Medulla oblongata (tissue), 1 donor: Measurements from ENCODE around the gene UTS2R.
"Not testable (repeated sequence)": the region's sequence is repeated elsewhere in the genome, so short reads cannot be mapped to it uniquely, and the experiment has no call there.

Source experiments
- DNase-seq: peaks from one replicate; pipeline ENCODE4 v3.0.0-alpha.2; 2015; ENCODE audit errors: extremely low spot score

The UTS2R gene

GRCh38 chr17:82375359-82376041 lies 3.9 kb downstream of the UTS2R start:
- DNase-seq, result no peak

- DNase-seq, result no peak
Measured at GRCh38 chr17:82376042-82376730, 4.6 kb downstream of the UTS2R start.

GRCh38 chr17:82377294-82377693 lies 5.7 kb downstream of the UTS2R start:
- DNase-seq, result not testable (repeated sequence)

GRCh38 chr17:82377924-82378740 lies 6.6 kb downstream of the UTS2R start:
- no peak for DNase-seq

- no peak for DNase-seq
Measured at GRCh38 chr17:82378741-82379021, 7.1 kb downstream of the UTS2R start.

- DNase-seq, result no peak
Measured at GRCh38 chr17:82380860-82381702, 9.5 kb downstream of the UTS2R start.

GRCh38 chr17:82381703-82382009 lies 10.1 kb downstream of the UTS2R start:
- not testable (repeated sequence) for DNase-seq

- not testable (repeated sequence) for DNase-seq
Measured at GRCh38 chr17:82382220-82382932, 10.8 kb downstream of the UTS2R start.

- DNase-seq, result no peak
Measured at GRCh38 chr17:82382933-82383255, 11.3 kb downstream of the UTS2R start.

- DNase-seq, result no peak
Measured at GRCh38 chr17:82383411-82383810, 11.8 kb downstream of the UTS2R start.

GRCh38 chr17:82384051-82384729 lies 12.6 kb downstream of the UTS2R start:
- no peak for DNase-seq

GRCh38 chr17:82384730-82385481 lies 13.3 kb downstream of the UTS2R start:
- DNase-seq, result no peak

GRCh38 chr17:82385559-82386254 lies 14.1 kb downstream of the UTS2R start:
- no peak for DNase-seq

GRCh38 chr17:82386255-82386831 lies 14.8 kb downstream of the UTS2R start:
- no peak for DNase-seq

GRCh38 chr17:82386881-82387704 lies 15.5 kb downstream of the UTS2R start:
- no peak for DNase-seq

- no peak for DNase-seq
Measured at GRCh38 chr17:82387705-82388106, 16.1 kb downstream of the UTS2R start.

GRCh38 chr17:82388223-82388921 lies 16.8 kb downstream of the UTS2R start:
- DNase-seq, result no peak

GRCh38 chr17:82388922-82389283 lies 17.3 kb downstream of the UTS2R start:
- no peak for DNase-seq
